DND-41 (cell line): ENCODE data around the gene RASAL2.

Experiments used
- CTCF ChIP-seq: IDR thresholded peaks from 2 replicates; pipeline ENCODE4 v1.5.1; 2012; ENCODE audit warnings: borderline replicate concordance, low read length, moderate library complexity, mild to moderate bottlenecking; ENCODE audit not compliant: poor library complexity, severe bottlenecking; ENCODE audit errors: extremely low read depth
- EZH2 ChIP-seq: IDR thresholded peaks from 3 replicates; pipeline ENCODE4 v1.6.1; 2012; ENCODE audit warnings: borderline replicate concordance, low read depth, mild to moderate bottlenecking, moderate library complexity, low read length, inconsistent platforms; ENCODE audit not compliant: severe bottlenecking

GRCh38 chr1:178308438-178308837 lies 214.5 kb downstream of the RASAL2 start:
- no peak for TF ChIP-seq CTCF
- no peak for TF ChIP-seq EZH2
